Activated CD4-positive, alpha-beta T cell treated with anti-CD3 and anti-CD28 coated beads for 1 hour (primary cell): ENCODE measurements around the gene ACTR10.

ENCODE experiments used
- DNase-seq: peaks from one replicate; pipeline ENCODE4 v3.0.0-alpha.2; 2020

Gene ACTR10

GRCh38 chr14:58282925-58283593, 83.1 kb downstream of the ACTR10 start:
- no peak for DNase-seq

- DNase-seq, result no peak
Observed at GRCh38 chr14:58283730-58284129, 83.8 kb downstream of the ACTR10 start.

- no peak for DNase-seq
Observed at GRCh38 chr14:58285132-58285531, 85.2 kb downstream of the ACTR10 start.
